ENCODE measurements around the gene UGT2B11. TPM values are rescaled to one million over a fixed set of nuclear protein-coding genes. Genes with fewer than 3 reads are reported as not detected.

Gene UGT2B11
- total RNA-seq, 2 donors from 2014 or later, result not detected

DNA sequence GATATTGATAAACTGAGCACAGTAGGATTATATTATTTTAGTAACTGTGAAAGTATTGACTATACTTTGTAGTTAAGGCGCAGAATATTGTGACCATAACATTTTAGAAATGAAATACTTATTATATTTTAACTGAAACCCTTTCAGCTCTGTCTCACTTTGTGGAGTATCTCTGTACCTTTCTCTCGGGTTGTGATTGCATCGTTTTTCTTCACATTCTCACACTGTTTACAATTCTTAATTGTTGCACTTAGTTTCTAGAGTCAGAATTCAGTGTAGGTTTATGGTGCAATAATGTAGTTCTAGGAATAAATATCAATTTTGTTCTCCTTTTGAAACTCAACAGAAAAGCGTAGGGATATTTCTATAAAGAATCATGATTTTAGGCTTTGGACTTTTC is 60.5 kb downstream of the UGT2B11 start:
- no peaks in the 10 kb centered on the region for H3K9me3 ChIP-seq (ENCODE audit: control insufficient read depth, low read length, poor library complexity, severe bottlenecking)
- no peak overlapping the region for H3K4me3 Mint-ChIP-seq
- ATAC-seq (no peak), DNase-seq (no peak)
- no peaks in the 10 kb centered on the region for H3K27me3 Mint-ChIP-seq
- H3K27ac Mint-ChIP-seq, result no peak overlapping the region
- no peaks in the 10 kb centered on the region for H3K4me1 Mint-ChIP-seq
- H3K36me3 Mint-ChIP-seq (ENCODE audit: low read depth), result no peaks in the 10 kb centered on the region

Other genes with a start within 250 kb of the UGT2B11 start
- gene UGT2B7, start 118.3 kb downstream of the UGT2B11 start, total RNA-seq, result not detected
- gene UGT2B28, start 65.7 kb upstream of the UGT2B11 start, total RNA-seq, result not detected